HG02870 (cell line): ENCODE measurements around the gene CCDC174.

ENCODE experiments used
- ATAC-seq: cut with Tn5 transposase; IDR thresholded peaks from one replicate; pipeline ENCODE4 v1.9.1; 2021; ENCODE audit warnings: mild to moderate bottlenecking, moderate library complexity; ENCODE audit not compliant: unreplicated experiment

The CCDC174 gene

DNA sequence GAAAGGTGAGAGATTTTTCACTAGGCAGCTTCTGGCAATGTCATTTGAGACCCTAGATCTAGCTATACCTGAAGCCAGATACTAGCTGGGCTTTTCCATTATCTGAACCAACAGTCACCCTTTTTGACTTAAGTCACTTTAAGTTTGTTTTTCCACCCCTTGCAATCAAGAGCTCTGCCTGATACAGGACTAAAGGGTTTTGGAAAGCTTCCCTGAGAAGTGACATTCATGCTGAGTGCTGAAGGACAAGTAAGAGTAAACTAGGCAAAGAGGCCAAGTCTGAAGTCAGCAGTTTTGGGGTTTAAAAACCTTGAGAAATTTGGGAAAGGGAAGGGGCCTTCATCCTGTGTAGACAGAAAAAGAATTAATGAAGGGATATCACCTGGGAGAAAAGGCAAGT is 27.1 kb upstream of the CCDC174 start:
- ATAC-seq = no peak

DNA sequence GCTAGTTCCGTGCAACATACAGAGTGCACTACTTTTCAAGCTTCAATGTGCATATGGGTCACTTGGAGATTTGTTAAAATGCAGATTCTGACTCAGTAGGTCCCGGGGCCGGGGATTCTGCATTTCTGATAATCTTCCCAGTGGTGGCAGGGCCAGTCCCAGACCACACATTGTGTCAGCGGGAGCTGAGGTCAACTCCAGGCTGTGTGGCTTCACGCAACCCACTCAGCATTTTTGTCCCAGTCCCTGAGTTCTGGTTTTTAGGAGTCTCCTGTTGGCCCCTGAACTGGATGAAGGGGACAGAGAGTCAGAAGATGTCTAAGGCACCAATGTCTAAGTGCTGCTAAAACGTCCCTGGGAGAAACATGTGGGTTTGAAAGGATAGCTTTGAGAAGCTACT is 26.1 kb upstream of the CCDC174 start:
- ATAC-seq = no peak

DNA sequence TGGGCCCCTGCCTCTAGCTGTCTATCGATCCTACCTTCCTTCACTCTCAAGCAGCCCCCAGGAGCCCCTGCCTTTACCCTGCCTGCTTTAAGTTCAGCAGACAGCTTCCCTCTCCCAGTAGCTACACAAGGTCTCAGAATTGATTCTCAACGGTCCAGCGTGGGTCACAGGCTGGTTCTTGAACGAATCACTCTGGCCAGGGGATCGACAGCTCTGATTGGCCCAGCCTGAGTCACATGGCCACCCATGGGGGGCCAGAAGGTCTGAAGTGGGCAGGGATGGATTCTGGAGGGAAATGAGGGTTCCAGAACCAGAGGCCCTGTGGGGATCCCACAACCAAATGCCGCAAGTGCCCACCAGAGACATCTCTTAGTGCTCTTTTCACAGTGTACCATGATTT is 23.7 kb upstream of the CCDC174 start:
- ATAC-seq = no peak

DNA sequence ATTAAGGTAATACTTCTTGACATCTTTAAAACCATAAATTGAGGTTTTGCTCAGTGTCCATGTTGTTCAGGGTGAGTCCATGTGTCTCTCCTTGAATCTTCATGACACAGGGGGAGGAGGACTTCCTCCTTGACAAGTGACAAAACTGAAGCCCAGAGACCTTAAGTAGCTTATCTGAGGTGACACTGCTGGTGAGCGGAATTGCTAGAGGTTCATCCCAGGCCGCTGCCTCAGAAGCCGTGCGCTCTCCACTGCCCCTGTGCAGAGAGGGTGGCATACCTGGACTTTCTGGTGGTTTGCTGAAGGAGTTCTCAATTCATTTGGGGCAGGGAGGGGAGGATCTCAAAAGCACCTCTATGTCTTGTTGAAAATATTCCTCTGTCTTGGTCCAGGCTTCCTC is 23.2 kb upstream of the CCDC174 start:
- no peak for ATAC-seq

DNA sequence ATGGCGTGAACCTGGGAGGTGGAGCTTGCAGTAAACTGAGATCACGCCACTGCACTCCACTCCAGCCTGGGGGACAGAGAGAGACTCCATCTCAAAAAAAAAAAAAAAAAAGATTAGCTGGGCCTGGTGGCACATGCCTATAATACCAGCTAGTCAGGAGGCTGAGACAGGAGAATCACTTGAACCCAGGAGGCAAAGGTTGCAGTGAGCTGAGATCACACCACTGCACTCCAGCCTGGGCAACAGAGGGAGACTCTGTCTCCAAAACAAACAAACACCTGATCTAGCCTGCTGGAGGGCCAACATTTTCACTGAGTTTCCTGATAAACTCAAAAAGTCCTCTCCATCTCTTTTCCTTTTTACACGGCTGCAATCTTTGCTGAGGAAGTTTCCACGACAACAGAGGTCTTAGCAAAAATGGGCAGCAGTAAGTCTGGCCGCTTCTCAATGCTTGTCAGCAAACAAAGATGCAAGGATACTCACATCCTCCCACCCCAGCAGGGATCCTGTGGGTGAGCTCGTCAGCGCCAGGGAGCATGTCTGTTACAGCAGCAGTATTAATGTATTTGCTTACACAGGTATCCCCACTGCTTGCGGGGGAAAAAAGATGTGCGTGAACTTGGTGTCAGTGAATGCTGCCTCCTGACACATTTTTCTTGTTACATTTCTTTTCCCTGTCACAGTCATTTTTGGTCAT is 21.0 kb upstream of the CCDC174 start:
- no peak for ATAC-seq

DNA sequence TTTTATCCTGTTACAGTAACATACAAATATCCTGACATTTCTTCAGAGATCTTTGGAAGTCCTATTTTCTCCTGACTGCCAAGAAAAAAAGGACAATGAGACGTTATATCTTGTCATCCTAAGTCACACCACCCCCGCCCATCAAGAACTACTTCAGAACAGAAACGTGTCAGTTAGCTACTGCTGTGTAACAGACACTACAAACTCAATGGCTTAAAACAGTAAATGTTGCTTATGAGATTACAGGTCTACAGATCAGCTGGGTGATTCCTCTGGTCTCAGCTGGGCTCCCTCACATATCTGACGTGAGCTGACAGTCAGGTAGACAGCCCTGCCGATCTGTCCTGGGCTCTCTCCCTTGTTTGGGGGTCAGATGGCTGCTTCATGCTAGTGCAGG is 20.5 kb upstream of the CCDC174 start:
- no peak for ATAC-seq

DNA sequence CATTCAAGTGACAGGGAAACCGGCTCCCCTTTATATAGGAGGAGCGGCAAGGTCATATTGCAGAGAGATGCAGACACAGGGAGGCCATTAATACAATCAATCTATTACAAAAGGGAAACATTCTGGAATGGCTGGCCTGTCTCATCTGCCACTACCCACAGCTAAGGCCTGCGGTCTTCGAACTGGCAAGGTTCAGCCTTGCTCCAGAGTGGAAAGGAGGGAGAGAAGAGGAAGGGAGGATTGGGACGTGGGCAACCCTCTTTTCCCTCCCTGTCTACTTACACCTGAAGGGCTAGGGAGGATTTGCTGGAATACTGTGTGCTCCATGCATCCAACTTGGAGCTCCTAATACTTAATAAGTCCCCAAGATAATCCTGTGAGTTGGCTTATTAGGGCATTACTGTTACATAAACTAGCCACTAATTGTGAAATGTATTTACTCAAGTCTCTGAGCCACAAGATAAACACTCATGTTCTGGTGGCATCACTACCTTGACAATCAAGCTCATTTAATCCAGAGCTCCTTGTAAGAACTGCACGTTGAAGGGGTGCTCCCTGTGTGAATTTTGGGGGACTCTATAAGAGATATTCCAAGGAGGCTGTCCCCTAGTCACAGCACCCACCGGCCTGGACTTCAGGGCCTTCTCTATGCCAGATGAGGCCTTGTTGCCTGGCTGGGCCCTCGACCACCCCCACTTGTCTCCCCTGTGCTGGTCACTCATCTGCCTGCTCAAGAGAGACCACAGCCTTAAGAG is 19.7 kb upstream of the CCDC174 start:
- no peak for ATAC-seq

DNA sequence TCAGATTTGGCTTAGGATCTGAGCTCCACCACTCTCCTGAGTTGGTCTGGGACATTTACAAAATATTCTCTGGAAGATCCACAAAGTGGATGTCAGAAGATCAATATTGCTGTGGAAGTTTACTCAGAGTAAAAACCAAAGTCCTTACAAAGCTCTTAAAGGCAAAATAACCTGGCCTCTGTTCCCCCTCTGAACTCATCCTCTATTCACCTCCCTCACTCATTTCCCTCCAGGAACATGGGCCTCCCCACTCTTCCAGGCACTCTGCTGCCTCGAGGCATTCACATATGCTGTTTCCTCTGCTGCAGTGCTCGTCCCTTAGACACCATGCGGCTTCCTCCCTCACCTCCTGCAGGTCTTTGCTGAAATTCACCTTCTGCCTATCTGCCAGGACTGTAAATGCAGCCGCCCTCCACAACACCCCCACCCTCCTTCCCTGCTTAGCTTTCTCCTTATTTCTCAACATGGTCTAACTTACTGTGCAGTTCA is 19.1 kb upstream of the CCDC174 start:
- ATAC-seq = no peak

DNA sequence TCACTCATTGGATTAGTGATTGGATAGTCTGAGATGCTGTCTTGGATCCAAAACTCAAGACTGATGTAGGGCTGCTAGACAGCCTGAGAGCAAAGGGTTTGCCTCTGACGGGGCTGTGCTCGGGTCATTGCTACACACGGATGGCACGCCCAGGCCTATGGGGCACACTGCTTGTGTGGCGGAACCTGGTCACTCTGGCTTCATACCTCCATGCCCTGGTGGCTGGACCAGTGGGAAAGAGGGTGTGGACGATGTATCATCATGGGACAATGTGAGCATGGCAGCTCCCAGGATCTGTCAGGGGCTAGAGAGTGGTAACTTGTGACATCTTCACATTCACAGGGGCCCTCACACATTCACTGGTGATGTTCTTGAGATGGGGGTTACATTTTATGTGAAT is 18.1 kb upstream of the CCDC174 start:
- ATAC-seq = no peak

DNA sequence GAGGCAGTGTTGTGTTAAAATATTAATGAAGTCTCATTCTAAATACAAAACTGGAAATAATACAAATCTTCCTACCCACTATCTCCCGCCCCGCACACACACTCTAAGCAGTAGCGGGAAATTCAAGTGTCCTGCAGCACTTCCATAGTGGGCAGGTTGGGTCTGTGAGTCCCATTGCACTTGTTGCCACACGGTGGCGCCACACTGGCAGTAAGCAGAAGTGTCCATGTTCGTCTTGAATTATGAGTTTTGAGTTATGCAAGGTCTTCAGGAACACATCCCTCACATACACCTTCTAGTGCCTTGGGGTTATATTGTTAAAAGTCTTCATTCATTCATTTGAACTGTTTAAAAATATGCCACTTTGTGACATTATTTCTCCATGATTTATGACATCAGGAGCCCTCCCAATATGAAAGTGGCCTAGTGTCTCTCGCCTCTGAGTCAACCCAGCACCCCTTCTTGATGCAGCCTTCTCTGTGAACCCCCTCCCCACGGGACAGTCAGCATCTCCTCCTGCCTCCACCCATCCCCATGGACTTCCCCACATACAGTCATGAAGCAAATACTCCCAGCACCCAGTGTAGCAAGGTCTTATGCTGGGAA is 17.6 kb upstream of the CCDC174 start:
- no peak for ATAC-seq

DNA sequence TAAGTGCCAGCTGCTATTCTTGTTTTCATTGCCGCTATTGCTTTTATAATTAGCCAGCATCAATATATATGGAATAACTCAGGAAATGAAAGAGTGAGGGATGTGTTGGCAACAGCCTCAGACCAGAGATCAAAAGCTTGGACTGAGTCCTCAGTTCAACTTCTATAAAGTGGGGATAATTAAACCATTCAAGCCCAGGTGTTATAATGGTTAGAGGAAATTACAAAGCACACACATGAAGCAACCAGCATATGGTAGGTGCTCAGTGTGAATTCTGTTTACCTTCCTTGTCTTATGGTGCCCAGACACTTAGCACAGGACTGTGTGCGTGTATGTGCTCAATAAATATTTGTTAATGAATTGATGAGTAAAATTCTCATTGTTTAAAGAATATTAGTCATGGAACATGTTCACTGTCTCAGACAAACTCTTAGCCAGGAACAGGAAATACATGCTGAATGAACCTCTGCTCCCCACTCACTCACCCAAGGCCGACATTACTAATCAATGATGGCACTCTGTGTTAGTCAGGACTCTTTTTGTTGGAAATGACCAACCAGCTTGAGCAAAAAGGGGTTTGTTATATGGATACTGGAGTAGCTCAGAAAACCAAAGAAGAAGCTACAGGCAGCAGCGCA is 16.7 kb upstream of the CCDC174 start:
- no peak for ATAC-seq

DNA sequence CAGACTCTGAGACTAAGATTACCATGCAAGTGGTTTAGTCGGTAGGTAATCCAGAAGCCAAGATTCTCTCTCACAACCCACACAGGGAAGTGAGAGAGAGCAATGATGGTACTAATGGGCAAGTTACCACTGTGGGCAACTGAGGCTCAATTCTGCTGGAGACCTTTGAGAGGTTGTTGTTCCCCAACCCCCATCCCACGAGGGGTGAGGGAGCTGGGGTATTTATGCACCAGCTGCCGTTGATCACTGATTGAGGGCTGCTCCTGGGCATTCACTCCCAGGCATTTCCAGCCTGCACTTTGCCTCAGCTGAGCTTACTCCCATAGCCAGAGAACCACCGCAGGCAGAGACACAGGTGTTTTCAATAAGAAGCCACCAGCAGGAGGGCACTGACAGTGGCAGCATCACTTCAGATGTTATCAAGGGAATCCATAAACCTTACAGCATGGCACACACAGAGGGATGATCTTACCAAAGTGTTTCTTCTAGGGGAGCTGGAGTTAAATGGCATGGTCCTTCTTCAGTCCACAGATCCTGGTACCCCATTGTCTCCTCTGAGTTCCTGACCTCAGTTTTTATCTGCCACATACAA is 15.0 kb upstream of the CCDC174 start:
- ATAC-seq = no peak

DNA sequence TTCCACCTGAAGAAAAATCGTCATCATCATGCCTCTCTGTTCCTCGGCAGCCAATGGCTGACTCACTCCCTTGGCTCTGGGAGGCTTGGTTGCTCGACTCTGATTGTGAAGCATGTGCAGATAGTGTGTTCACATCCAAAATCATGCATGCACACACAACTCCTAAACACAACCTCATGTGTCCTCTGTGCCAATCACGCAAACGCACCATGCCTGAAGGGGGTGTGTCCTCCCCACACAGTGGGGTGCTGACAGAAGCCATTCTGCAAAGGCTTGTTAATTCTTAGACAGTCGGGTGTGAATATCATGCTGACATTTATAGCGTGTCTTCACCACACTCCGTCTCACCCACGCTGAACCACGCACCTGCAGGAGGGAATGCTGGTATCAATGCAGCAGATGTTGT is 11.4 kb upstream of the CCDC174 start:
- ATAC-seq = no peak

DNA sequence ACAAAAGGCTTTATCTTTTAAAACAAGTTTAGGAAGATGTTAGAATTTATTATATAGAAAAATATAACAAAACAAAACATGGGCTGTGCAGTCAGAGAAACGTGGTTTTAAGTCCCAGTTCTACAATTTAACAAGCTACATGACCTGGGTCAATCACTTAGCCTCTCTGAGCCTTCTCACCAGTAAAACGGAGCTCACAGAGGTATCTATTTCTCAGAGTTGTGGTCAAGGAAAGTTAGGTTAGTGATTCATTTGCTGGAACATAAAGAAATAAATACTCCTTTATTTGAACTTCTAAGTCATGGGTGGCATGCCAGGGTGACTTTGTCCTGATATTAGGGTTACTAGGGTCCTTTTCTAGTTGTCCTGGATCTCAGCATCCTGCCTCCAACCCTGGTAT is 10.8 kb upstream of the CCDC174 start:
- ATAC-seq = no peak

DNA sequence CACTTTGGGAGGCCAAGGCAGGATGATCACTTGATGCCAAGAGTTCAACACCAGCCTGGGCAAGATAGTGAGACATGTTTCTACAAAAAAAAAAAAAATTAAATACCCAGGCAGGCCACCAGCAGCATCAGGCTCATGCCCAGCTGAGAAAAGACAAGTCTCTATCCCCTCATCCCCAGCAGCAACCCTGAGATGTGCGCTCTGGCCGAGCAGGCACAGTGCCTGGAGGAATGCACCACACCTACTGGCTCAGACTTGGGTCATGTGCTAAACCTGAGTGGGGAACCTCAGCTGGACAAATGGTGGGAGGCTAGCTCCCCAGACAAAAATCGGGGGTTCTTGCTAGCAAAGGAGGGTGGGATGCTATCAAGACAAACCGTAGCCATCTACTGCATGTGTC is 10.2 kb upstream of the CCDC174 start:
- no peak for ATAC-seq

DNA sequence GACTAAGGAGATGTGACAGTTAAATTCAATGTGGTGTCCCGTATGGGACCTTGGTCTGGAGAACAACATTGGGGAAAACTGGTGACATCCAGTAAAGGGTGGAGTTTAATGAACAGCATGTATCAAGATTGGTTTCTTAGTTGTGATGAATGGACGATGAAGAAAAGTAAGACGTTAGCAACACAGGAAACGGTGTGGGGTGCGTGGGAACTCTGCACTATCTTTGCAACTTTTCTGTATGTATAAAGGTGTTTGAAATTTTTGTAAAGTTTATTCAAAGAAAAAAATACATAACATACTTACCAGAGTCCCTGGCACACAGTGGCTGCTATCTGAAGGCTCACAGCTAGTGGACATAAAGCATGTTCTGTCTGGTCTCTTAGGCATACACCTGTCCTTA is 6.1 kb upstream of the CCDC174 start:
- no peak for ATAC-seq

DNA sequence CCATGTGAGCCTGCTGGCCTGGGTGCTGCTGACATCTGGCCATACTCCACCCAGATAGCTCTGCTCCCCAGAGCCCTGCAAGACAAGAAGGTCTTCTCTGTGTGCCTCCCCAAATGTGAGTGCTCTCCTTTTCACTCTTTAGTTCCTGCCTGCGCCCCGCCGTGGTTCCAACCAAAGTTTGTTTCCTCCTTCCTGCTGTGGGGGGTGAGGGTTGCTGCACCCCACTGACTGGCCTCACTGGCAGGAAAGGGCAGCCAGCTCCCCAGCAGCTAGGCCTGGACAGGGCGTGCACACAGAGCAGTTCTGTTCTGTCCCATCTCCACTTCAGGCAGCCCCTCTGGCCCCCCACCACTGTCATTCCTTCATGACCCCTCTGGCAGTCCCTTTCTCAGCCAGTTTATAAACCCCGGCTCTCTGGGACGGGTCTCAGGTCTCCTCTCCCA is 5.4 kb upstream of the CCDC174 start:
- ATAC-seq = no peak

DNA sequence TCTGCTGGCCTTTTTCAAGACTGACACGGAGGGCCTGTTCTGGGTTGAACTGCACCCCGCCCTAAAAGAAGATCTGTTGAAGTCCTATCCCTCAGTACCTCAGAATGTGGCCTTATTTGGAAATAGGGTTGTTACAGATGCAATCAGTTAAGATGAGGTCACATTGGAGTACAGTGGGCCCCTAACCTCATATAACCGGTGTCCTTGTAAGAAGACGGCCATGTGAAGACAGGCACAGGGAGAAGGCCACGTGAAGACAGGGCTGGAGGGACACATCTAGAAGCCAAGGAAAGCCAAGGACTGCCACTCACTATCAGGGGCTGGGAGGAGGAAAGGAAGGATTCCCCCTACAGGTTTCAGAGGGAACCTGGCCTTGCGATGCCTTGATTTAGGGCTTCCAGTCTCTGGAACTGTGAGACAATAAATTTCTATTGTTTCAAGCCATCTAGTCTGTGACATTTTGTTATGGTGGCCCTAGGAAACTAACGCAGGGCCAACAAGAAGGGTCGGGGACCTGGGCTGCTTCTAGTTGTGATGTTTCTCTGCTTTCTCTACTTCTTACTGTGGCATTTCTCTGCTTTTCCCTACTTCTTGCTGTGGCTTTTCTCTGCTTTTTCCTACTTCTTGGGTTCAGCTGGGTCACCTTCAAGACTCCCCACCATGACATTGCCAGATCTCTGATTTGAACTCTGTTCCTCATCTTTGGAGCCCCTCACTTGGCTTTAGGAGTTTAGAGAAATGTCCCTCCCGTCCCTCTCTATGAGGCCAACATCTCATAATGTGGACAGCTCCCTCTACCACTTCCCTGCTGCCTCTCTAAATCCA is 4.8 kb upstream of the CCDC174 start:
- ATAC-seq = no peak

DNA sequence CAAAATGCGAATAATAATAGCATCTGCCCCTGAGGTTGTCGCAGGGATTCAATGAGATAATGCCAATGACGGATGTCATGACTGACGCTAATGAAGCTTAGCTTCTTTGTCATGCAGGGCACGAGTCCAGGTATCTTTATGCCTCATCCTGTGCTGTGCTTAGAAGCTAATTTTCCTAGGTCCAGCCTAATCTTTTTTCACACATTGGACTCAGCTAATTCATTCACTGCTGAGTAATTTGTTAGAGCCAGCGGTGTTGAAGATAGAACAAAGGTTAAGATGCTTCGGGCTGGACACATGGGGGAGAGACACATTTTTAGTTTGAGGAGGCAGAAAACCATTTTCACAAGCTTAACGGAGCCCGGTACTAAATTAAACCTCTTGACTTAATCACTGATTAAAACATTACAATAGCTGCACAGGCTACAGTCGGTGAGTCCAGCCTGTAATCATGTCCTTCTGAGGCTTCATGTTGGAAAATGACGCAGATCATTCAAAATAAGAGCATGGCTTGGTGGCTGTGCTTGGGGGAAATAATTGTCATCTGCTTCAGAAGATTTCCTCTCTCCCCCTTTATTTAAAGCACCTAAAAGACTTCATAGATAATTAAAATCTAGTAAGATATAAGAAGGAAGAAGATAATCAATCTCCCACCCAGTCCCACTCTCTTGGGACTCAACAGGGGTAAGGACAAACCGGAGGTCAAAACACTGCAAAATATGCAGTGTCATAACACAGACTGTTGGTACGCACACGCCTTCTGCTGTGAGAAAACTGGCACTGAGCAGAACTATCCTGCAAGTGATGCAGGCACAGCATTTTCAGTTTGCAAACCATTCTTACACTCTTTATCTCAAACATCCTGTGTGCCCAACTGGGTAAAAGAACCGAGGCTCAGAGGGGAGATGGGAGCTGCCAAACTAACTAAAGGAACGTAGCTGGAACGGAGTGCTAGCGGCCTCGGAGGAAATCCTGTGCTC is 3.3 kb upstream of the CCDC174 start:
- no peak for ATAC-seq
